Natural killer cell (primary cell): ENCODE data around the gene DOK6. TPM values are rescaled to one million over a fixed set of nuclear protein-coding genes. Genes with fewer than 3 reads are reported as not detected.

Experiments
- ATAC-seq, 3 donors: fragments of 150-1000 bp in 2 of 3; fragments of 200-7000 bp in 1 of 3; cut with Tn5 transposase; 1 replicate in 1 of 3; 2 replicates in 2 of 3; pipeline ENCODE4 v1.10.0; 2021; ENCODE audit warnings: mild to moderate bottlenecking in 2 of 3, moderate library complexity in 2 of 3
- DNase-seq, 2 donors: peaks; one replicate each; pipeline versions ENCODE4 v3.0.0 to v3.0.0-alpha.2; 2013 to 2021; ENCODE audit warnings: mixed read lengths in 1 of 2
- H3K27ac ChIP-seq: one replicate; pipeline ENCODE4 v1.5.1; 2013; ENCODE audit warnings: mild to moderate bottlenecking, low read length
- H3K27me3 ChIP-seq: one replicate; pipeline ENCODE4 v1.6.1; 2013; ENCODE audit warnings: low read length; ENCODE audit not compliant: control insufficient read depth, insufficient read depth
- H3K36me3 ChIP-seq: one replicate; pipeline ENCODE4 v1.6.1; 2013; ENCODE audit warnings: low read length; ENCODE audit not compliant: control insufficient read depth, insufficient read depth
- H3K4me1 ChIP-seq: one replicate; pipeline ENCODE4 v1.6.1; 2013; ENCODE audit warnings: low read length; ENCODE audit not compliant: control insufficient read depth, insufficient read depth
- H3K4me3 ChIP-seq: one replicate; pipeline ENCODE4 v1.5.1; 2013; ENCODE audit warnings: low read length
- H3K9me3 ChIP-seq: one replicate; pipeline ENCODE4 v1.6.1; 2013; ENCODE audit warnings: low read length; ENCODE audit not compliant: control insufficient read depth, insufficient read depth
- H3K27ac Mint-ChIP-seq, 2 donors: one replicate each; pipeline ENCODE4 v1.8.0; 2022; ENCODE audit warnings: mild to moderate bottlenecking in 2 of 2, mixed read lengths in 2 of 2, moderate library complexity in 1 of 2
- H3K27me3 Mint-ChIP-seq, 2 donors: one replicate each; pipeline ENCODE4 v1.8.0; 2022; ENCODE audit warnings: low read depth in 2 of 2, mixed read lengths in 2 of 2
- H3K36me3 Mint-ChIP-seq: one replicate; pipeline ENCODE4 v1.8.0; 2022; ENCODE audit warnings: mixed read lengths
- H3K4me1 Mint-ChIP-seq, 2 donors: one replicate each; pipeline ENCODE4 v1.8.0; 2022; ENCODE audit warnings: mixed read lengths in 2 of 2
- H3K4me3 Mint-ChIP-seq: one replicate; pipeline ENCODE4 v1.8.0; 2022; ENCODE audit warnings: mild to moderate bottlenecking, moderate library complexity, mixed read lengths
- H3K9me3 Mint-ChIP-seq, 2 donors: one replicate each; pipeline ENCODE4 v1.8.0; 2022; ENCODE audit warnings: mixed read lengths in 2 of 2
- WGBS: methylation state at CpG from one replicate; pipeline ENCODE4 v1.1.7; 2013; ENCODE audit warnings: missing lambda C conversion rate; ENCODE audit not compliant: insufficient coverage; 5-methylcytosine and 5-hydroxymethylcytosine counted together
- intact Hi-C: fragments of 100-400 bp; cut with micrococcal nuclease; formaldehyde crosslinking; loops from one replicate; pipeline ENCODE4 v1.14.2; 2022
- total RNA-seq, 4 donors: library from RNA; stranded (reverse); fragments of 120-200 nt in 1 of 4; gene quantifications; one replicate each; pipeline versions ENCODE4 v1.2.3 to v1.2.4, GENCODE V29; 2013 to 2022
- TF ChIP-seq, protein P1 (sequence below): fragments of 200-600 bp; IDR thresholded peaks from one replicate; pipeline ENCODE4 v1.8.0; 2022; ENCODE audit warnings: antibody characterized with exemption

The DOK6 gene
- total RNA-seq, 3 donors from 2014 or later (not counting 1 experiment from before 2014, with no cell fraction given) = 0.02 TPM; not detected in 2

GRCh38 chr18:69774831-69775230, 374.1 kb downstream of the DOK6 start:
- no peak overlapping the region for H3K27ac ChIP-seq
- Mint-ChIP-seq H3K36me3 (no peaks in the 10 kb centered on the region), H3K27me3 (no peaks in the 10 kb centered on the region), H3K4me3 (no peak overlapping the region), H3K4me1 (peaks cover 15 to 22% of the 10 kb centered on the region in 2 donors), H3K27ac (no peak overlapping the region), H3K9me3 (no peaks in the 10 kb centered on the region)
- H3K9me3 ChIP-seq = no peaks in the 10 kb centered on the region
- no peaks in the 10 kb centered on the region for H3K36me3 ChIP-seq
- TF ChIP-seq, protein P1, sequence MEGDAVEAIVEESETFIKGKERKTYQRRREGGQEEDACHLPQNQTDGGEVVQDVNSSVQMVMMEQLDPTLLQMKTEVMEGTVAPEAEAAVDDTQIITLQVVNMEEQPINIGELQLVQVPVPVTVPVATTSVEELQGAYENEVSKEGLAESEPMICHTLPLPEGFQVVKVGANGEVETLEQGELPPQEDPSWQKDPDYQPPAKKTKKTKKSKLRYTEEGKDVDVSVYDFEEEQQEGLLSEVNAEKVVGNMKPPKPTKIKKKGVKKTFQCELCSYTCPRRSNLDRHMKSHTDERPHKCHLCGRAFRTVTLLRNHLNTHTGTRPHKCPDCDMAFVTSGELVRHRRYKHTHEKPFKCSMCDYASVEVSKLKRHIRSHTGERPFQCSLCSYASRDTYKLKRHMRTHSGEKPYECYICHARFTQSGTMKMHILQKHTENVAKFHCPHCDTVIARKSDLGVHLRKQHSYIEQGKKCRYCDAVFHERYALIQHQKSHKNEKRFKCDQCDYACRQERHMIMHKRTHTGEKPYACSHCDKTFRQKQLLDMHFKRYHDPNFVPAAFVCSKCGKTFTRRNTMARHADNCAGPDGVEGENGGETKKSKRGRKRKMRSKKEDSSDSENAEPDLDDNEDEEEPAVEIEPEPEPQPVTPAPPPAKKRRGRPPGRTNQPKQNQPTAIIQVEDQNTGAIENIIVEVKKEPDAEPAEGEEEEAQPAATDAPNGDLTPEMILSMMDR = no peak
- intact Hi-C loops = no loop called here
- no peak overlapping the region for H3K4me3 ChIP-seq
- whole genome bisulfite sequencing = 20% methylated on average over 3 of the region's 3 CpGs
- DNase-seq (no peak), ATAC-seq (no peak)
- H3K4me1 ChIP-seq = no peaks in the 10 kb centered on the region
- H3K27me3 ChIP-seq = no peaks in the 10 kb centered on the region

DNA sequence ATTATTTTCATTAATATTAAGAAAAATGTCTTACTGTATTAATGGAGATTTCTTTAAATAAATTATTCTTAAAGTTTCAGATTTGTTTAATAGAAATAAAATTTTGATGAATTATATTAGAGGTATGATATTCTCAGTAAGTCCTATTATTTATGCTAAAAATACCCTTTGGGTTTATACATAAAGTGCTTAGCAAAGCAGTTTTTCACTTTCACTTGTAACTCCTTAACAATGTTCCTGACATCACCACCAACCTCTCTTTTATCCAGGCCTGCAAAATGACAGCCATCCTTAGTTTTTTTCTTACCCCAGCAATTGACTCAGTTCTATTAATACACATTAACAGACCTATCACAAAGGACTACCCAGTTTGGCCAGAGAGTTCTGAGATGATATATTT, 376.6 kb downstream of the DOK6 start:
- Mint-ChIP-seq H3K4me3 (no peak overlapping the region), H3K9me3 (no peaks in the 10 kb centered on the region), H3K36me3 (no peaks in the 10 kb centered on the region), H3K27me3 (no peaks in the 10 kb centered on the region), H3K27ac (no peak overlapping the region), H3K4me1 (peaks cover 10 to 17% of the 10 kb centered on the region in 2 donors)
- no peak overlapping the region for H3K27ac ChIP-seq
- intact Hi-C loops = no loop called here
- TF ChIP-seq, protein P1 = no peak
- H3K4me3 ChIP-seq = no peak overlapping the region
- H3K9me3 ChIP-seq = no peaks in the 10 kb centered on the region
- no peaks in the 10 kb centered on the region for H3K36me3 ChIP-seq
- H3K27me3 ChIP-seq = no peaks in the 10 kb centered on the region
- ATAC-seq = no peak
- H3K4me1 ChIP-seq = no peaks in the 10 kb centered on the region
- DNase-seq = no peak

- Mint-ChIP-seq H3K9me3 (no peaks in the 10 kb centered on the region), H3K27ac (no peak overlapping the region), H3K4me3 (no peak overlapping the region), H3K36me3 (no peaks in the 10 kb centered on the region), H3K4me1 (peaks cover 10 to 12% of the 10 kb centered on the region in 2 donors), H3K27me3 (no peaks in the 10 kb centered on the region)
- TF ChIP-seq, protein P1 = no peak
- WGBS = no CpG with 5 or more reads among the region's 1 CpG
- Histone ChIP-seq H3K4me3 (no peak overlapping the region), H3K9me3 (no peaks in the 10 kb centered on the region), H3K27ac (no peak overlapping the region), H3K27me3 (no peaks in the 10 kb centered on the region), H3K4me1 (no peaks in the 10 kb centered on the region), H3K36me3 (no peaks in the 10 kb centered on the region)
- intact Hi-C loops = no loop called here
- ATAC-seq (no peak), DNase-seq (no peak)
These were observed 378.0 kb downstream of the DOK6 start for GRCh38 chr18:69778680-69779079.

- H3K27me3 Mint-ChIP-seq = no peaks in the 10 kb centered on the region
- 99% methylated on average over 3 of the region's 3 CpGs for WGBS
- no peaks in the 10 kb centered on the region for H3K9me3 ChIP-seq
- H3K4me3 Mint-ChIP-seq = no peak overlapping the region
- TF ChIP-seq, protein P1 = no peak
- H3K36me3 ChIP-seq = no peaks in the 10 kb centered on the region
- H3K36me3 Mint-ChIP-seq = no peaks in the 10 kb centered on the region
- ATAC-seq (no peak), DNase-seq (no peak)
- H3K27ac ChIP-seq = no peak overlapping the region
- intact Hi-C loops = no loop called here
- no peaks in the 10 kb centered on the region for H3K4me1 Mint-ChIP-seq
- no peak overlapping the region for H3K27ac Mint-ChIP-seq
- H3K4me3 ChIP-seq = no peak overlapping the region
- no peaks in the 10 kb centered on the region for H3K27me3 ChIP-seq
- H3K4me1 ChIP-seq = no peaks in the 10 kb centered on the region
- no peaks in the 10 kb centered on the region for H3K9me3 Mint-ChIP-seq
These were observed 380.2 kb downstream of the DOK6 start for GRCh38 chr18:69780851-69781250.
